ENCODE results near the gene SLC25A2.
"Not testable (repeated sequence)": the region's sequence is repeated elsewhere in the genome, so short reads cannot be mapped to it uniquely, and the experiment has no call there.

SLC25A2 gene

GRCh38 chr5:141303756-141304155, at the start of gene SLC25A2:
Gene SLC25A2, minus strand, starts transcription at chr5:141304049. Its CDS starts 184 bp downstream, at chr5:141303865.
- DNase-seq = no peak
- intact Hi-C loops (cut with DNase I) = no loop called here

DNA sequence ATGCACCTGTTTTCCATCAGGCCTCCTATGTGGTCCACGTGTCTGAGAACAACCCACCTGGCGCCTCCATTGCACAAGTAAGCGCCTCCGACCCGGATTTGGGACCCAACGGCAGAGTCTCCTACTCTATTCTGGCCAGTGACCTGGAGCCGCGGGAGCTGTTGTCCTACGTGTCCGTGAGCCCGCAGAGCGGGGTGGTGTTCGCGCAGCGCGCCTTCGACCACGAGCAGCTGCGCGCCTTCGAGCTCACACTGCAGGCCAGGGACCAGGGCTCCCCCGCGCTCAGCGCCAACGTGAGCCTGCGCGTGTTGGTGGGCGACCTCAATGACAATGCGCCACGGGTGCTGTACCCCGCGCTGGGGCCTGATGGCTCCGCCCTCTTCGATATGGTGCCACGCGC, 47.7 kb upstream of the SLC25A2 start:
- intact Hi-C loops (cut with DNase I) = no loop called here
- no peak for DNase-seq

- intact Hi-C loops (cut with DNase I) = no loop called here
- peak in 13 of 42 donors; percentile 17 to 70 (median 37) for DNase-seq
Measured at GRCh38 chr5:141349917-141350619, 46.2 kb upstream of the SLC25A2 start, which contains the start of gene PCDHGB1. Gene PCDHGB1, plus strand, starts transcription at chr5:141350099. Its CDS starts 162 bp downstream, at chr5:141350261.

DNA sequence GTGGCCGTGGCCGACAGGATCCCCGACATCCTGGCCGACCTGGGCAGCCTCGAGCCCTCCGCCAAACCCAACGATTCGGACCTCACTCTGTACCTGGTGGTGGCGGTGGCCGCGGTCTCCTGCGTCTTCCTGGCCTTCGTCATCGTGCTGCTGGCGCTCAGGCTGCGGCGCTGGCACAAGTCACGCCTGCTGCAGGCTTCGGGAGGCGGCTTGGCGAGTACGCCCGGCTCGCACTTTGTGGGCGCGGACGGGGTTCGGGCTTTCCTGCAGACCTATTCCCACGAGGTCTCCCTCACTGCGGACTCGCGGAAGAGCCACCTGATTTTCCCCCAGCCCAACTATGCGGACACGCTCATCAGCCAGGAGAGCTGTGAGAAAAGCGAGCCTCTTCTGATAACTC, 42.2 kb upstream of the SLC25A2 start:
- DNase-seq = not testable (repeated sequence)

GRCh38 chr5:141345327-141345726, 41.5 kb upstream of the SLC25A2 start:
- intact Hi-C loops (cut with DNase I) = no loop called here

More for the DNA sequence above, 42.2 kb upstream of the SLC25A2 start:
- intact Hi-C loops (cut with DNase I) = not testable (repeated sequence)

GRCh38 chr5:141343953-141344463, 40.2 kb upstream of the SLC25A2 start:
- DNase-seq = no peak
- intact Hi-C loops (cut with DNase I) = no loop called here

More at GRCh38 chr5:141345327-141345726, 41.5 kb upstream of the SLC25A2 start:
- no peak for DNase-seq

DNA sequence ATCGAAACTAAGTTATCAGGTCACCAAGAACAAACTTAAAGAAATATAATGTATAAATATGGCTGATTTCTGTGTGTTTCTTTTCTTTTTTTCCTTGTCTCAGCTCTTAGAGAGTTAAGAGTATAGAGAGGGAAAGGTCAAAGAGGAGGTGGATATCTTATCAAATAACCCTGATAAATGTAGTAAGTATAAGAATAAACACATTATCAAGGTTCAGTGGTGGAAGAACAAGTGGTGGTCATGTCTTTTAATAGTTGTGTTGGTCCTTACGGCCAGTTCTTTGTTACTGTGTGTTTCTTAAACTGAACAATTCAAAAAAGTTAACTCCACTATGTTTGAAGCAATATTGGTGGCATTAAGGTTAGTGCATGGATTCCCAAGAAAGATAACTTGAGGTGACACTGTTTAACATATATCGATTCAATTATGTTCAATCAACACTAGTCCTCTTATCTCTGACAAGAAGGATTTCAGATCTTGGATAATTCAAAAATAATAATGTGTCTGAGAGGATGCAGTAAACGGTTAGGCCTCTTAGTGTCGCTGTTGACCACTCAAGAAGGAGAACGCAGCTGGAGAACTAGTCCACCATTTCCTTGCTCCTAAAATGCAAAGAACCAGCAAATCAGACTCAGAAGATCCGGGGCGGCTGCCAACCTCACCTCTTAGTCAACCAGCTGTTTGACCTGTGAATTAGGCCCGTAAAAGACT, 39.5 kb upstream of the SLC25A2 start, which contains the start of gene PCDHGA3:
PCDHGA3 (plus strand) TSS at position 588 of the 711 bp plus-strand sequence. CDS start 205 bp downstream, outside the sequence.
- intact Hi-C loops (cut with DNase I) = no loop called here
- DNase-seq = no peak

GRCh38 chr5:141342773-141343172, 38.9 kb upstream of the SLC25A2 start:
- intact Hi-C loops (cut with DNase I) = no loop called here
- DNase-seq = no peak

GRCh38 chr5:141340781-141341354, 37.0 kb upstream of the SLC25A2 start:
- intact Hi-C loops (cut with DNase I); DNase-seq: not testable (repeated sequence)

GRCh38 chr5:141338538-141339306, 34.9 kb upstream of the SLC25A2 start, which contains the start of gene PCDHGA2:
Gene PCDHGA2, plus strand, starts transcription at chr5:141338760.
- intact Hi-C loops (cut with DNase I) = no loop called here
- no peak for DNase-seq

GRCh38 chr5:141332571-141332970, 28.7 kb upstream of the SLC25A2 start:
- intact Hi-C loops (cut with DNase I); DNase-seq: not testable (repeated sequence)

- intact Hi-C loops (cut with DNase I) = no loop called here
- DNase-seq = peak in 20 of 42 donors; percentile 6 to 55 (median 30)
Measured at GRCh38 chr5:141330299-141331080, 26.6 kb upstream of the SLC25A2 start, which contains the start of gene PCDHGA1. Gene PCDHGA1, plus strand, starts transcription at chr5:141330514.

- intact Hi-C loops (cut with DNase I) = no loop called here
- no peak for DNase-seq
Measured at GRCh38 chr5:141328231-141328630, 24.4 kb upstream of the SLC25A2 start.

GRCh38 chr5:141326088-141326854, 22.4 kb upstream of the SLC25A2 start:
- DNase-seq = peak; percentile 67 to 91 (median 83)
- intact Hi-C loops (cut with DNase I) = no loop called here

GRCh38 chr5:141322261-141322660, 18.4 kb upstream of the SLC25A2 start:
- DNase-seq = no peak
- intact Hi-C loops (cut with DNase I) = no loop called here

- DNase-seq = peak; percentile 80 to 96 (median 92)
- intact Hi-C loops (cut with DNase I) = loop anchor here (2.0 kb wide), 1 partner anchor 238 kb away; no protein-coding TSS in a partner anchor
Measured at GRCh38 chr5:141320225-141321169, 16.6 kb upstream of the SLC25A2 start, which contains the start of gene TAF7. Gene TAF7, minus strand, starts transcription at chr5:141320784. Its CDS starts 740 bp downstream, at chr5:141320044.
